HL-60/S4 treated with retinoic acid at 250 ng/mL for 4 days and 3 days (cell line): ENCODE results near the gene TRABD2A.
"Not testable (repeated sequence)": the region's sequence is repeated elsewhere in the genome, so short reads cannot be mapped to it uniquely, and the experiment has no call there.

ENCODE experiments used
- in situ Hi-C: fragments of 300-500 bp; cut with MboI; formaldehyde crosslinking; loops from 2 replicates; pipeline ENCODE4 v1.7.0; 2022; ENCODE audit warnings: low sequenced_read_pairs

The TRABD2A gene

DNA sequence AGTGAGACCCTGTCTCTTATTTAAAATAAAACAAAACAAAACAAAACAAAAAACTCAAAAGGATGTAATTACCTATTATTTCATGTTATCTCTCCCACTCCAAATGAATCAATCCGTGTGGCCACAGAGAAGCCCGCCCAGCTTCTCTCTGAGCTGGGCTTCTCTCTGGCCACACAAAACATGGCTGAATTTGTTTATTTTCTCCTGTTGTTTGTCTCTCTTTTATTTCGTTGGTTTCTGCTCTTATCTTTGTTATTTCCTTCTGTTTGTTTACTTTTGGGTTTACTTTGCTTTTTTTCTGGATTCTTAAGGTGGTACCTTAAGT lies 1.5 kb upstream of the TRABD2A start:
- in situ Hi-C loops = no loop called here

GRCh38 chr2:84881581-84882413 lies 913 bp upstream of the TRABD2A start:
- in situ Hi-C loops = no loop called here

DNA sequence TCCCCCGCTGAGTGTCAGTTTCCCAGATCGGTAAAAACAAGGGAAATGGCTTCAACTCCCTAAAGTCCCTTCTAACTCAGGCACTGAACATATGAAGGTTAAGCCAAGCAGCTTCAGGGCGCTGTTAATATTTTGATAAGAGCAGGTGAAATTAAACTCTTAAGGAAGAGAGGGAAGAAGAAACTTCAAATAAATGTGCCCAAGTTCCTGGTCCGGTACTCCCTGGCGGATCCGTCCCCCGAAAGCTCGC lies 564 bp downstream of the TRABD2A start:
- in situ Hi-C loops = no loop called here

GRCh38 chr2:84879584-84880394 lies 1.1 kb downstream of the TRABD2A start:
- in situ Hi-C loops = loop anchor here (10.0 kb wide), 1 partner anchor 385 kb away; no protein-coding TSS in a partner anchor

DNA sequence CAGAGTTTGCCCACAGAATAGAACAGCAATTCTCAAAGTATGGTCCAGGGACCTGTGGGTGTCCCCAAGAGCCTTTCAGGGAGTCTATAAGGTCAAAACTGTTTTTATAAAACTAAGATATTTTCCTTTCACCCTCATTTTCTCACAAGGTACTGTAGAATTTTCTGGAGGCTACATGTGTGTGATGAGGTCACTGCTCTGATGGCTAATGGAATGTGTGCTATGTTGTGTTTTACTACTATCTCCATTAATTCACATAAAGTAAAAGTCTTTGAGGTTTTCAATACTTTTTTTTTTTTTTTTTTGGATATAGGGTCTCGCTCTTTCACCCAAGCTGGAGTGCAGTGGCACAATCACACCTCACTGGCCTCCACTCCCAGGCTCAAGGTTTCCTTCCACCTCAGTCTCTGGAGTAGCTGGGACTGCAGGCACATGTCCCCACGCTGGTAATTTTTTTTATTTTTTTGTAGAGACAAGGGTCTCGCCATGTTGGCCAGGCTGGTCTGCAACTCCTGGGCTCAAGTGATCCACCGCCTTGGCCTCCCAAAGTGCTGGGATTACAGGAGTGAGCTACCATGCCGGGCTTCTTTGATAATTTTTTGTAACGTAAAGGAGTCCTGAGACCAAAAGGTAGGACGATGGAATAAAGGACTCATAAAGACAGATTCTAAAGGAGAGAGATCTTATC lies 1.8 kb downstream of the TRABD2A start:
- in situ Hi-C loops = loop anchor here (10.0 kb wide), 1 partner anchor 384 kb away; no protein-coding TSS in a partner anchor

DNA sequence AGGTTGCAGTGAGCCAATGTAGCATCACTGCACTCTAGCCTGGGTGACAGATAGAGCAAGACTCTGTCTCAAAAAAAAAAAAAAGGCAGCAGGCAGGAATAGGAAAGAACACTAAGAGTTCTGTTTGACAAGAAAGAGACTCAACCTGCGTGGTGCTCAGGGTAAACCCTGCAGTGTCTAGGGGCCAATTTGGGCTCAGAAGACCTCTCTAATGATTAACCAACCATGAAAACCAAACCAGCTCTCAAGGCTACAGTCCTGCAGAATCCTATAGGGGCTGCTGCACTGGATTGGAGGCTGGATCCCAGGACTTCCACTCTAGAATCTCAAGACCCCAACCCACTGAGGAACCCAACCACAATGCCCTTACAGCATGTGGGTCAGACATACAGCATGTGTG lies 2.4 kb downstream of the TRABD2A start:
- in situ Hi-C loops = loop anchor here (10.0 kb wide), 1 partner anchor 384 kb away; no protein-coding TSS in a partner anchor

- in situ Hi-C loops = loop anchor here (10.0 kb wide), 1 partner anchor 382 kb away; no protein-coding TSS in a partner anchor
Observed at GRCh38 chr2:84876369-84876768, 4.5 kb downstream of the TRABD2A start.

GRCh38 chr2:84875619-84876018 lies 5.3 kb downstream of the TRABD2A start:
- in situ Hi-C loops = loop anchor here (10.0 kb wide), 1 partner anchor 381 kb away; no protein-coding TSS in a partner anchor

GRCh38 chr2:84875213-84875560 lies 5.7 kb downstream of the TRABD2A start:
- in situ Hi-C loops = loop anchor here (10.0 kb wide), 1 partner anchor 380 kb away; no protein-coding TSS in a partner anchor

DNA sequence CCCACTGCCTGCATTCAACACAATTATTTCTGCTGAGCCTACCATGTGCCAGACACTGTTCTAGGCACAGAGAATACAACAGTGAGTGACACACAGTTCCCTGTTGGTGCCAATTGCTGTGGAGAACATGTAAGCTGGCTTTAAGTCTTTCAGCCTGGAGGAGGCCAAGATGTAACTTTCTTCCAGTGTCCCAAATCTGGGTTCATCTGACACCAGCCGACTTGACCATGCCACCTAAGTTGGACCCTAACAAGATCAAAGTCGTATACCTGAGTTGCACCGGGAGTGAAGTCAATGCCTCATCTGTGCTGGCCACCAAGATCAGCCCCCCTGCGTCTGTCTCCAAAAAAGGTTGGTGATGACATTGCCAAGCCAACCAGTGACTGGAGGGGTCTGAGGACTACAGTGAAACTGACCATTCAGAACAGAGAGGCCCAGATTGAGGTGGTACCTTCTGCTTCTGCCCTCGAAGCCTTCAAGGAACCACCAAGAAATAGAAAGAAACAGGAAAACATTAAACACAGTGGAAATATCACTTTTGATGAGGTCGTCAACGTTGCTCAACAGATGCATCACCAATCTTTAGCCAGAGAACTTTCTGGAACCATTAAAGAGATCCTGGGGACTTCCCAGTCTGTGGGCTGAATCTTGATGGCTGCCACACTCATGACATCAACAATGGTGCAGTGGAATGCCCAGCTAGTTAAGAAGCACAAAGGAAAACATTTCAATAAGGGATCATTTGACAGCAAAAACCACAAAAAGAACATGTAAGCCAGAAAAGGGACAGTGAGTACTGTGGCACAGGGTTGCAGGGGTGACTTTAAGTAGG lies 6.3 kb downstream of the TRABD2A start:
- in situ Hi-C loops = loop anchor here (10.0 kb wide), 1 partner anchor 380 kb away; no protein-coding TSS in a partner anchor

- in situ Hi-C loops = loop anchor here (10.0 kb wide), 1 partner anchor 379 kb away; no protein-coding TSS in a partner anchor
Observed at GRCh38 chr2:84873350-84873749, 7.5 kb downstream of the TRABD2A start.

GRCh38 chr2:84872691-84873090 lies 8.2 kb downstream of the TRABD2A start:
- in situ Hi-C loops = loop anchor here (10.0 kb wide), 1 partner anchor 378 kb away; no protein-coding TSS in a partner anchor

GRCh38 chr2:84870306-84870705 lies 10.6 kb downstream of the TRABD2A start:
- in situ Hi-C loops = loop anchor here (10.0 kb wide), 1 partner anchor 376 kb away; no protein-coding TSS in a partner anchor

GRCh38 chr2:84868327-84868726 lies 12.6 kb downstream of the TRABD2A start:
- in situ Hi-C loops = not testable (repeated sequence)

DNA sequence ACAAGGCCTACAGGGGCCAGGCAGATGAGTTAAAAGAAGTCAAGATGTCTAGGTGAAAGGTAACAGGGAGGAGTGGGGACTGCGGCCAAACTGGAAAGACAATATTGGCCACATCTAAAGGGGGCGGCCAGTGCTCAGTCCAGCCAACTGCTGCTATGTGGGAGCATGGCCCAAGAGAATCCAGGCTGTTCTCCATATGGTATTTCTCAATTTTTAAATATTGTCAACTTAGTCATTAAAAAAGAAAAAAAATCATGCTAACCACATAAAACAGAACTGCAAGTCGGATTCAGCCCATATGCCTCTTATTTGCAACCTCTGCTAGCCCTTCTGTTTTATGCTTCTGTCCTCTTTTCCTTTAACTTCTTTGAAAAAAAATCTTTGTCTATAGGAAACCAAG lies 14.8 kb downstream of the TRABD2A start:
- in situ Hi-C loops = no loop called here

DNA sequence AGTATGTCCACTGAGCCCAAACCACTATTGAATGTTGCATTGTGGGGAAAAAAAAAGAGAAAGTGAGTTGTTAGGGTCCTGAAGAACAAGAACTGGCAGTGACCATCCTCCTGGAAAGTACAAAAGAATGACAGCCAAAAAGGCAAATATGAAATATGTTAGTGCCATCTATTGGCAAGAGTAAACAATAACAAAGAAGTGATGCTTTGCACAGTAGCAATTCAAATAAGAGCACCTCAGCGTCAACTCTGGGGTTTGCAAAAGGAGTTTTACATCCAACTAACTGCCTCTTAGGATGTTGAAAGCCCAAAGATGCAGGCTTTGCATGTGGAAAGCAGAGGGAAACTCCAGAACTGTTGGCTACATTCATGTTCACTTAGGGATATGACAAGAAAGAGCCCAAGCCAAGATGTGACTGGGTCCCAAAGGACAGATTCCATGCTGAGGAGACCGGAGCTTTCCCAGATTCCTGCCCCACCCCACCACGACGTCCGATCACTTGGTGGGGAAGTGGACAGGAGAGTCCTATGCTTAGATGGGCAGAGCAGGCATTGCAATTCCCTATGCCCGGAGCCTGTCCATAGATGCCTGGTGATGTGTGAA lies 15.6 kb downstream of the TRABD2A start:
- in situ Hi-C loops = no loop called here

GRCh38 chr2:84862006-84862405 lies 18.9 kb downstream of the TRABD2A start:
- in situ Hi-C loops = no loop called here

GRCh38 chr2:84861539-84861938 lies 19.3 kb downstream of the TRABD2A start:
- in situ Hi-C loops = no loop called here

GRCh38 chr2:84858937-84859336 lies 21.9 kb downstream of the TRABD2A start:
- in situ Hi-C loops = no loop called here

GRCh38 chr2:84858123-84858522 lies 22.8 kb downstream of the TRABD2A start:
- in situ Hi-C loops = no loop called here
